ENCODE data around the gene TAF4.
"Not testable (repeated sequence)": the region's sequence is repeated elsewhere in the genome, so short reads cannot be mapped to it uniquely, and the experiment has no call there.

TAF4 gene

GRCh38 chr20:61973515-61974356 lies 91.9 kb downstream of the TAF4 start:
- Histone ChIP-seq H3K9ac (ENCODE audit: low read depth in 1 of 2, low read length in 2 of 2) (no peak overlapping the region), H3K27me3 (ENCODE audit: control insufficient read depth in 1 of 2, insufficient read depth in 2 of 2, low read length in 2 of 2) (no peaks in the 10 kb centered on the region), H3K27ac (ENCODE audit: low read depth, low read length) (no peak overlapping the region), H3K4me3 (ENCODE audit: low read depth in 1 of 2, low read length in 2 of 2) (no peak overlapping the region), H3K9me3 (ENCODE audit: control insufficient read depth in 1 of 2, low read length in 2 of 2) (no peaks in the 10 kb centered on the region), H3K4me1 (ENCODE audit: control insufficient read depth in 1 of 2, insufficient read depth in 2 of 2, low read length in 2 of 2) (no peaks in the 10 kb centered on the region), H3K36me3 (ENCODE audit: control insufficient read depth in 1 of 2, insufficient read depth in 2 of 2, low read length in 2 of 2) (peaks cover 36 to 42% of the 10 kb centered on the region in 2 donors)

- no peak overlapping the region for H3K9ac ChIP-seq (ENCODE audit: low read depth in 1 of 2, low read length in 2 of 2)
- no peaks in the 10 kb centered on the region for H3K4me1 ChIP-seq (ENCODE audit: control insufficient read depth in 1 of 2, insufficient read depth in 2 of 2, low read length in 2 of 2)
- H3K4me3 ChIP-seq (ENCODE audit: low read depth in 1 of 2, low read length in 2 of 2), result no peak overlapping the region
- no peaks in the 10 kb centered on the region for H3K27me3 ChIP-seq (ENCODE audit: control insufficient read depth in 1 of 2, insufficient read depth in 2 of 2, low read length in 2 of 2)
- peaks cover 36 to 42% of the 10 kb centered on the region in 2 donors for H3K36me3 ChIP-seq (ENCODE audit: control insufficient read depth in 1 of 2, insufficient read depth in 2 of 2, low read length in 2 of 2)
- H3K27ac ChIP-seq (ENCODE audit: low read depth, low read length), result no peak overlapping the region
- H3K9me3 ChIP-seq (ENCODE audit: control insufficient read depth in 1 of 2, low read length in 2 of 2), result no peaks in the 10 kb centered on the region
Measured at GRCh38 chr20:61972636-61973508, 92.8 kb downstream of the TAF4 start.

GRCh38 chr20:61971595-61971994 lies 94.1 kb downstream of the TAF4 start:
- not testable (repeated sequence) for H3K9me3 ChIP-seq (ENCODE audit: control insufficient read depth in 1 of 2, low read length in 2 of 2); H3K27ac ChIP-seq (ENCODE audit: low read depth, low read length); H3K4me3 ChIP-seq (ENCODE audit: low read depth in 1 of 2, low read length in 2 of 2); H3K9ac ChIP-seq (ENCODE audit: low read depth in 1 of 2, low read length in 2 of 2); H3K27me3 ChIP-seq (ENCODE audit: control insufficient read depth in 1 of 2, insufficient read depth in 2 of 2, low read length in 2 of 2); H3K4me1 ChIP-seq (ENCODE audit: control insufficient read depth in 1 of 2, insufficient read depth in 2 of 2, low read length in 2 of 2)
- peaks cover 33% of the 10 kb centered on the region in 2 donors for H3K36me3 ChIP-seq (ENCODE audit: control insufficient read depth in 1 of 2, insufficient read depth in 2 of 2, low read length in 2 of 2)

- H3K27me3 ChIP-seq (ENCODE audit: control insufficient read depth in 1 of 2, insufficient read depth in 2 of 2, low read length in 2 of 2), result peaks cover 0 to 5% of the 10 kb centered on the region in 2 donors
- H3K36me3 ChIP-seq (ENCODE audit: control insufficient read depth in 1 of 2, insufficient read depth in 2 of 2, low read length in 2 of 2), result peaks cover 26% of the 10 kb centered on the region in 2 donors
- no peak overlapping the region for H3K4me3 ChIP-seq (ENCODE audit: low read depth in 1 of 2, low read length in 2 of 2)
- H3K27ac ChIP-seq (ENCODE audit: low read depth, low read length), result no peak overlapping the region
- H3K4me1 ChIP-seq (ENCODE audit: control insufficient read depth in 1 of 2, insufficient read depth in 2 of 2, low read length in 2 of 2), result no peaks in the 10 kb centered on the region
- no peaks in the 10 kb centered on the region for H3K9me3 ChIP-seq (ENCODE audit: control insufficient read depth in 1 of 2, low read length in 2 of 2)
- no peak overlapping the region for H3K9ac ChIP-seq (ENCODE audit: low read depth in 1 of 2, low read length in 2 of 2)
Measured at GRCh38 chr20:61970357-61970756, 95.3 kb downstream of the TAF4 start.

GRCh38 chr20:61969806-61970205 lies 95.9 kb downstream of the TAF4 start:
- Histone ChIP-seq H3K27ac (ENCODE audit: low read depth, low read length) (no peak overlapping the region), H3K9me3 (ENCODE audit: control insufficient read depth in 1 of 2, low read length in 2 of 2) (no peaks in the 10 kb centered on the region), H3K9ac (ENCODE audit: low read depth in 1 of 2, low read length in 2 of 2) (no peak overlapping the region), H3K27me3 (ENCODE audit: control insufficient read depth in 1 of 2, insufficient read depth in 2 of 2, low read length in 2 of 2) (peaks cover 0 to 8% of the 10 kb centered on the region in 2 donors), H3K4me3 (ENCODE audit: low read depth in 1 of 2, low read length in 2 of 2) (no peak overlapping the region), H3K36me3 (ENCODE audit: control insufficient read depth in 1 of 2, insufficient read depth in 2 of 2, low read length in 2 of 2) (peaks cover 26% of the 10 kb centered on the region in 2 donors), H3K4me1 (ENCODE audit: control insufficient read depth in 1 of 2, insufficient read depth in 2 of 2, low read length in 2 of 2) (no peaks in the 10 kb centered on the region)

- Histone ChIP-seq H3K4me1 (ENCODE audit: control insufficient read depth in 1 of 2, insufficient read depth in 2 of 2, low read length in 2 of 2) (no peaks in the 10 kb centered on the region), H3K9me3 (ENCODE audit: control insufficient read depth in 1 of 2, low read length in 2 of 2) (no peaks in the 10 kb centered on the region), H3K9ac (ENCODE audit: low read depth in 1 of 2, low read length in 2 of 2) (no peak overlapping the region), H3K36me3 (ENCODE audit: control insufficient read depth in 1 of 2, insufficient read depth in 2 of 2, low read length in 2 of 2) (peaks cover 19 to 22% of the 10 kb centered on the region in 2 donors), H3K27me3 (ENCODE audit: control insufficient read depth in 1 of 2, insufficient read depth in 2 of 2, low read length in 2 of 2) (peaks cover 0 to 8% of the 10 kb centered on the region in 2 donors), H3K4me3 (ENCODE audit: low read depth in 1 of 2, low read length in 2 of 2) (no peak overlapping the region), H3K27ac (ENCODE audit: low read depth, low read length) (no peak overlapping the region)
Measured at GRCh38 chr20:61968932-61969331, 96.7 kb downstream of the TAF4 start.

- no peak overlapping the region for H3K27ac ChIP-seq (ENCODE audit: low read depth, low read length)
- no peak overlapping the region for H3K4me3 ChIP-seq (ENCODE audit: low read depth in 1 of 2, low read length in 2 of 2)
- H3K9ac ChIP-seq (ENCODE audit: low read depth in 1 of 2, low read length in 2 of 2), result no peak overlapping the region
- H3K27me3 ChIP-seq (ENCODE audit: control insufficient read depth in 1 of 2, insufficient read depth in 2 of 2, low read length in 2 of 2), result peaks cover 0 to 8% of the 10 kb centered on the region in 2 donors
- H3K9me3 ChIP-seq (ENCODE audit: control insufficient read depth in 1 of 2, low read length in 2 of 2), result no peaks in the 10 kb centered on the region
- H3K4me1 ChIP-seq (ENCODE audit: control insufficient read depth in 1 of 2, insufficient read depth in 2 of 2, low read length in 2 of 2), result no peaks in the 10 kb centered on the region
- H3K36me3 ChIP-seq (ENCODE audit: control insufficient read depth in 1 of 2, insufficient read depth in 2 of 2, low read length in 2 of 2), result peaks cover 12 to 16% of the 10 kb centered on the region in 2 donors
Measured at GRCh38 chr20:61968036-61968810, 97.5 kb downstream of the TAF4 start.

GRCh38 chr20:61967300-61967699 lies 98.4 kb downstream of the TAF4 start:
- Histone ChIP-seq H3K9ac (ENCODE audit: low read depth in 1 of 2, low read length in 2 of 2) (no peak overlapping the region), H3K36me3 (ENCODE audit: control insufficient read depth in 1 of 2, insufficient read depth in 2 of 2, low read length in 2 of 2) (peaks cover 3 to 7% of the 10 kb centered on the region in 2 donors), H3K27me3 (ENCODE audit: control insufficient read depth in 1 of 2, insufficient read depth in 2 of 2, low read length in 2 of 2) (peaks cover 0 to 8% of the 10 kb centered on the region in 2 donors), H3K9me3 (ENCODE audit: control insufficient read depth in 1 of 2, low read length in 2 of 2) (no peaks in the 10 kb centered on the region), H3K27ac (ENCODE audit: low read depth, low read length) (no peak overlapping the region), H3K4me3 (ENCODE audit: low read depth in 1 of 2, low read length in 2 of 2) (no peak overlapping the region), H3K4me1 (ENCODE audit: control insufficient read depth in 1 of 2, insufficient read depth in 2 of 2, low read length in 2 of 2) (no peaks in the 10 kb centered on the region)

- Histone ChIP-seq H3K36me3 (ENCODE audit: control insufficient read depth in 1 of 2, insufficient read depth in 2 of 2, low read length in 2 of 2) (peaks cover 0 to 3% of the 10 kb centered on the region in 2 donors), H3K4me1 (ENCODE audit: control insufficient read depth in 1 of 2, insufficient read depth in 2 of 2, low read length in 2 of 2) (no peaks in the 10 kb centered on the region), H3K9ac (ENCODE audit: low read depth in 1 of 2, low read length in 2 of 2) (no peak overlapping the region), H3K27me3 (ENCODE audit: control insufficient read depth in 1 of 2, insufficient read depth in 2 of 2, low read length in 2 of 2) (peaks cover 0 to 8% of the 10 kb centered on the region in 2 donors), H3K9me3 (ENCODE audit: control insufficient read depth in 1 of 2, low read length in 2 of 2) (no peaks in the 10 kb centered on the region), H3K27ac (ENCODE audit: low read depth, low read length) (no peak overlapping the region), H3K4me3 (ENCODE audit: low read depth in 1 of 2, low read length in 2 of 2) (no peak overlapping the region)
Measured at GRCh38 chr20:61966492-61967244, 99.0 kb downstream of the TAF4 start.

All from duodenal mucosa (tissue), 2 donors.